Peyer's patch (tissue), 4 donors: ENCODE measurements around the gene PBOV1. TPM values are rescaled to one million over a fixed set of nuclear protein-coding genes. Genes with fewer than 3 reads are reported as not detected.

Source experiments
- DNase-seq, 3 donors: peaks; one replicate each; pipeline ENCODE4 v3.0.0-alpha.2; 2017 to 2019
- H3K27ac ChIP-seq, 4 donors: fragments of 200-600 bp; sonication (generic); one replicate each; pipeline ENCODE4 v1.5.1; 2016 to 2019
- H3K27me3 ChIP-seq, 2 donors: fragments of 200-600 bp; sonication (generic); one replicate each; pipeline ENCODE4 v1.5.1; 2019
- H3K36me3 ChIP-seq, 3 donors: fragments of 200-600 bp; sonication (generic); one replicate each; pipeline ENCODE4 v1.5.1; 2016 to 2019
- H3K4me1 ChIP-seq, 4 donors: fragments of 200-600 bp; sonication (generic); one replicate each; pipeline ENCODE4 v1.5.1; 2016 to 2019
- H3K4me3 ChIP-seq, 4 donors: fragments of 200-600 bp; sonication (generic); 1 replicate in 3 of 4; 2 replicates in 1 of 4; pipeline ENCODE4 v1.5.1; 2016 to 2019; ENCODE audit warnings: mild to moderate bottlenecking in 1 of 4
- H3K9me3 ChIP-seq, 4 donors: fragments of 200-600 bp; sonication (generic); one replicate each; pipeline ENCODE4 v1.5.1; 2016 to 2019; ENCODE audit warnings: mild to moderate bottlenecking in 1 of 4
- CTCF ChIP-seq, 6 experiments: fragments of 450-650 bp in 4 of 6; fragments of 200-600 bp in 2 of 6; sonication (generic) in 1 of 6; IDR thresholded peaks; one replicate each; pipeline ENCODE4 v1.5.1; 2017 to 2019; ENCODE audit warnings: antibody characterized with exemption in 6 of 6, mild to moderate bottlenecking in 3 of 6, moderate library complexity in 1 of 6
- POLR2A ChIP-seq, 2 donors: fragments of 450-650 bp; IDR thresholded peaks; one replicate each; pipeline ENCODE4 v1.5.1; 2017; ENCODE audit warnings: antibody characterized with exemption in 2 of 2, mild to moderate bottlenecking in 2 of 2, moderate library complexity in 2 of 2
- total RNA-seq, 4 donors: library from RNA; depleted of rRNA; stranded (reverse); fragments of >200 nt; gene quantifications; one replicate each; pipeline ENCODE4 v1.1.0, GENCODE V29; 2016

Gene PBOV1
- total RNA-seq, 4 donors from 2014 or later = not detected

- H3K9me3 ChIP-seq = no peaks in the 10 kb centered on the region
- H3K4me1 ChIP-seq = no peaks in the 10 kb centered on the region
- TF ChIP-seq CTCF (IDR thresholded peaks at IDR 0.05) (no peak), POLR2A (IDR thresholded peaks at IDR 0.05) (no peak)
- DNase-seq = no peak
- no peak overlapping the region for H3K27ac ChIP-seq
- no peaks in the 10 kb centered on the region for H3K36me3 ChIP-seq
- no peaks in the 10 kb centered on the region for H3K27me3 ChIP-seq
- no peak overlapping the region for H3K4me3 ChIP-seq
These were observed 24.8 kb upstream of the PBOV1 start for GRCh38 chr6:138242987-138243592.

- Histone ChIP-seq H3K36me3 (no peaks in the 10 kb centered on the region), H3K4me3 (no peak overlapping the region), H3K4me1 (no peaks in the 10 kb centered on the region), H3K27me3 (no peaks in the 10 kb centered on the region), H3K9me3 (no peaks in the 10 kb centered on the region), H3K27ac (no peak overlapping the region)
- no peak for TF ChIP-seq POLR2A (IDR thresholded peaks at IDR 0.05)
- no peak for TF ChIP-seq CTCF (IDR thresholded peaks at IDR 0.05)
- no peak for DNase-seq
These were observed 23.6 kb upstream of the PBOV1 start for GRCh38 chr6:138241934-138242333.

- Histone ChIP-seq H3K36me3 (no peaks in the 10 kb centered on the region), H3K4me1 (no peaks in the 10 kb centered on the region), H3K4me3 (no peak overlapping the region), H3K9me3 (no peaks in the 10 kb centered on the region), H3K27me3 (no peaks in the 10 kb centered on the region), H3K27ac (no peak overlapping the region)
- no peak for DNase-seq
- TF ChIP-seq CTCF (IDR thresholded peaks at IDR 0.05) = no peak
- TF ChIP-seq POLR2A (IDR thresholded peaks at IDR 0.05) = no peak
These were observed 23.1 kb upstream of the PBOV1 start for GRCh38 chr6:138241381-138241780.

- Histone ChIP-seq H3K4me1 (no peaks in the 10 kb centered on the region), H3K36me3 (no peaks in the 10 kb centered on the region), H3K9me3 (no peaks in the 10 kb centered on the region), H3K4me3 (no peak overlapping the region), H3K27ac (no peak overlapping the region), H3K27me3 (no peaks in the 10 kb centered on the region)
- DNase-seq = no peak
- TF ChIP-seq CTCF (IDR thresholded peaks at IDR 0.05) (no peak), POLR2A (IDR thresholded peaks at IDR 0.05) (no peak)
These were observed 22.4 kb upstream of the PBOV1 start for GRCh38 chr6:138240476-138241245.

- no peak for TF ChIP-seq POLR2A (IDR thresholded peaks at IDR 0.05)
- TF ChIP-seq CTCF (IDR thresholded peaks at IDR 0.05) = no peak
- DNase-seq = no peak
- H3K4me3 ChIP-seq = no peak overlapping the region
- H3K4me1 ChIP-seq = no peaks in the 10 kb centered on the region
- no peaks in the 10 kb centered on the region for H3K27me3 ChIP-seq
- no peaks in the 10 kb centered on the region for H3K36me3 ChIP-seq
- H3K9me3 ChIP-seq = no peaks in the 10 kb centered on the region
- no peak overlapping the region for H3K27ac ChIP-seq
These were observed 21.5 kb upstream of the PBOV1 start for GRCh38 chr6:138239774-138240173.
